HG02885 (cell line): ENCODE data around the gene CACNA1S.

Experiments
- ATAC-seq: cut with Tn5 transposase; IDR thresholded peaks from one replicate; pipeline ENCODE4 v1.9.1; 2021; ENCODE audit warnings: mild to moderate bottlenecking; ENCODE audit not compliant: unreplicated experiment, poor library complexity

CACNA1S gene

GRCh38 chr1:201112173-201112731 is at the start of gene CACNA1S:
Gene CACNA1S (minus strand): TSS chr1:201112426. CDS start chr1:201112339, 87 bp downstream.
- no peak for ATAC-seq

GRCh38 chr1:201157949-201158348 is 45.7 kb upstream of the CACNA1S start:
- no peak for ATAC-seq

DNA sequence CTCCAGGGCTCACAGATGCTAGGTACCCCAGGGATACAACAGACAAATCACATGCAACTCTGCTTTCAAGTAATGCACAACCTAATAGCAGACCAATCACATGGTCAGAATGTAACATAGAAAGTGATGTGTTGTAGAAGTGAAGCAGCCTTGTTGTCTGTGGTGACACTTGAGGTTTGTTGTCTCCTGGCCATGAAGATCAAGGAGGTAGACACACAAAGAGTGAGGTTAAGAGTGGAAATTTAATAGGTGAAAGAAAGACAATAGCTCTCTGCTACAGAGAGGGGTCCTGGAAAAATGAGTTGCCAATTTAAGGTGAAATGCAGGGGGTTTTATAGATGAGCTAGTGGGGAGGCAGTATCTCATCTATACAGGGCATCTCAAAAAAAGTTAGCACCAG is 44.6 kb upstream of the CACNA1S start:
- no peak for ATAC-seq

DNA sequence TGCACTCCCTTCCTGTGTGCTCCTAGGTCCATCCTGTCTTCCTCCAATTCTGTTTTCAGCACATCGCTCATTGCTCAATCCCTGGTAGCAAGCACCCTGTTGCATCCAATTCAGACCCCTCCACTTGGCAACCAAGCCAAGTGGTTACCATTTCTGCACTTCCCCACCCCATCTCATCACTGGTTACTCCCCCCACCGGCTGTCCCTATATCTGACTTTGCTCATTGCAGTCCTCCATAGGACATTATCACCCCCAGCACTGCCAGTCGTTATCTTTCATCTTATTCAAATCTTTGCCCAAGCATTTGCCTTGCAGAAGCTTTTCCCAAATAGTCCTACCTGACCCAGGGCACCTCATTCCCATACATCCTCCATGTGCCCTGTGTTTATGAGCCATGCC is 44.1 kb upstream of the CACNA1S start:
- ATAC-seq, result no peak

DNA sequence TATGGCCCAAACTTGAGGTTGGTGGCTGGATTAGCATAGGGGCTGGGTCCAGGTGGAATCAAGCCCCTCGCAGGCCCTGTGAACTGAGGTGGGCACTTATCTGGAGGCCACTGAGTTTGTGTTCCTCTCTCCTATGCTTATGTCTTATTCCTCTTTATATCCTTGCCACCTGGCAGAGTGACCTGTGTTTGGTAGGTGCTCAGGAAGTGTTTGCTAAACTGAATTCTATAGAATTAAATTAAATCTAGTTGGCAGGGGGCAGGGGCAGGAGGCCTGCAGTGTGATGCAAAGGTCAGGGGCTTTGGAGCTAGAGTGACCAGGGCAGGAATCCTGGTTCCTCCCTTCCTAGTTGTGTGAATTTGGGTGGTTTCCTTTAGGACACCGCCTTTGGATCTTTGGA is 43.1 kb upstream of the CACNA1S start:
- no peak for ATAC-seq

DNA sequence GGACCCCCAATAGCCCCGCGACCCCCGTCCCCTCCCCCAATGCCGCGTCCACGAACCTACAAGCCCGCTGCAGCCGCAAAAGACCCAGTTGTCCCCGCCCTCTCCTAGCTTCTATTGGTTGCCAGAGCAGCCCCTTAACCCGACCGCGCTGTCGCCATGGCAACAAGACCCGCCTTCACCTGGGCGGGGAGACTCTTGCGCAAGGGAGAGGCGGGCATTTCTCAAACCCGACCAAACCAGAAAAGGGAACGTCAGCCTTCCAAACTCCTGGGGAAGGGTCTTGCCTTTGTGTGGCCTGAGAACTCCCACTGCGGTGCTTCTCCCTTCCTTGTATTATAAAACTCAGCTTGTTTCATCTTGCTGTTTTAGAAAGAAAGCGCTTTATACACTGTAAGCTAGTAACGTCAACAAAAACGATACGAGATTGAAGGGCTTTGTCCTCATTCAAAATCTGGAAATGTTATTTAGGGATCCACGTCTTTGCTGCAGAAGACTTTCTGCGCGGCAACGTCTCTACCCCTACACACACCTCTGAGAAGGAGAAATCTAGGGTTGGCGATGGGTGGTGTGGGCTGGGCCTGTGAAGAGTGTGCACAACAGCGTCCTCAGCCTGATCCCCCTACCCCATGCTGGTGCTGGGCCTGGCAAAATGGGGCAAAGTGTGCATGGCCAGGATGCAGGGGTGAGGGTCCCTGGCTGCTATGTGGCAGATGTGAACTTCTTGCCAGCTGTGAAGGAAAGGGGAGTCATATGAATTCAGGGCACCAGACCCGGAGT is 42.4 kb upstream of the CACNA1S start, which contains the start of gene TMEM9:
Gene TMEM9 (minus strand): TSS at position 86 of the 777 bp plus-strand sequence. CDS start 551 bp downstream, outside the sequence.
- peak; percentile 98 for ATAC-seq

- ATAC-seq, result peak; percentile 76
Measured at GRCh38 chr1:201153474-201154388, 41.5 kb upstream of the CACNA1S start.

- no peak for ATAC-seq
Measured at GRCh38 chr1:201149400-201149799, 37.2 kb upstream of the CACNA1S start.

DNA sequence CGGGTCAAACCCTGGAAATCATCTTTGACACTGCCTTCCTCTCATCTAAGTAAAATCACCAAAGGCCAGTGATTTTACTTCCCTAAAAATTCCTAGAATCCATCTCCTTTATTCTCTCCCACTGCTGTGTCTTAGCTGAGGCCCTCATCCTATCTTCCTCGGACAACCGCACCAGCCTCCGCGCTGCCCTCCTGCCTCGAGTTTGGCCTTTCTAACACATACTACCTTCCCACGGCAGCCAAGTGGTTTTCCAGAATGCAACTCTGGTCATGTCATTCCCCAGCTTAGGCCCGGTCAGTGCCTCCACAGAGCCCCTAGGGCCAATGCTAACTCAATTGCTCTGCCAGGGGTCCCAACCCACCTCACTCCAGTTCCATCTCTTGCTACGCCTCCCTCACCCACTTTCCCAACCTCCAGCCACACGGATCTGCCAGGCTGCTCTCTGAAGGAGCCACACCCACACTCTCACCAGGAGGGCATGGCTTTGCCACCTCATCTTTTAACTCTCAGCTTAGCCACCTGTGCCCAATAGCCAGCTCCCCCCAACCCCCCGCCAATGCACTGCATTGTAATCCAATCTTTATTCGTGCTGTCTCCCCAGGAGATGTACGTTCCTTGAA is 35.3 kb upstream of the CACNA1S start:
- no peak for ATAC-seq

GRCh38 chr1:201146626-201147390 is 34.6 kb upstream of the CACNA1S start:
- ATAC-seq, result no peak

GRCh38 chr1:201145816-201146215 is 33.6 kb upstream of the CACNA1S start:
- no peak for ATAC-seq

DNA sequence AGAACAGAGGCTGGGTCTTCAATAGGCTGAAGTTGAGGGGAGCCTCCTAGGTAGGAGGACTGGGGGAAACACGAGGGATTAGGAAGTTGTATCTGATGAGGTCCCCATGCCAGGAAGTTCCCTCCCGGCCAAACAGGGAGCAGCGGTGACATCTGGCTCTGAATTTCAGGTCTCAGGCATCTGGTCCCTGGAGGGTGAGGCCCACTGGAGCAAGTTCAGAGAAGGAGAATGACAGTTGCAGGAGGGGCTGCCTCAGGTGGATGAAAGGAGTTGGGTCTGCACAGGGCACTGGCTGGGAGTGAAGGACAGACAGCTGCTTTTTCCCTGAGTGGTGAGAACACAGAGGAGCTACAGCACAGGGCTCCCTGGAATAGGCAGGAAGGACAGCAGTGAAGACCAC is 32.9 kb upstream of the CACNA1S start:
- no peak for ATAC-seq

DNA sequence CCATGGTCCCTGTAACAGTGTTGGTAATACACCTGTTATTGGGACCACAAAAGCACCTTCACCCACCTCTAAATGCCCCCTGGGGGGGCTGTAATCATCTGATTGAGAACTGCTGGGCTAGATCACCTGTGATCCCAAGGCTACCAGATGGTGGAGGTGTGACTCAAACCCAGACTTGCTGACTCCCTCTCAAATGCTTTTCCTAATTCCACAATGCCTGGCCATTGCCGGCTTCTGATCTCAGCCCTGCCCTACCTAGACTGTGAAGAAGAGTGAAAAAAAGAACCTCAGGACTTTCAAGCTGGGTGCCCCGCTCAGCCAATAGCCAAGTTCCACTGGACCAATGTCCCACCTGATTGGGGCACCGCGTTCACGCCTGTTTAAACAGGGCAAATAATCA is 32.5 kb upstream of the CACNA1S start:
- no peak for ATAC-seq

DNA sequence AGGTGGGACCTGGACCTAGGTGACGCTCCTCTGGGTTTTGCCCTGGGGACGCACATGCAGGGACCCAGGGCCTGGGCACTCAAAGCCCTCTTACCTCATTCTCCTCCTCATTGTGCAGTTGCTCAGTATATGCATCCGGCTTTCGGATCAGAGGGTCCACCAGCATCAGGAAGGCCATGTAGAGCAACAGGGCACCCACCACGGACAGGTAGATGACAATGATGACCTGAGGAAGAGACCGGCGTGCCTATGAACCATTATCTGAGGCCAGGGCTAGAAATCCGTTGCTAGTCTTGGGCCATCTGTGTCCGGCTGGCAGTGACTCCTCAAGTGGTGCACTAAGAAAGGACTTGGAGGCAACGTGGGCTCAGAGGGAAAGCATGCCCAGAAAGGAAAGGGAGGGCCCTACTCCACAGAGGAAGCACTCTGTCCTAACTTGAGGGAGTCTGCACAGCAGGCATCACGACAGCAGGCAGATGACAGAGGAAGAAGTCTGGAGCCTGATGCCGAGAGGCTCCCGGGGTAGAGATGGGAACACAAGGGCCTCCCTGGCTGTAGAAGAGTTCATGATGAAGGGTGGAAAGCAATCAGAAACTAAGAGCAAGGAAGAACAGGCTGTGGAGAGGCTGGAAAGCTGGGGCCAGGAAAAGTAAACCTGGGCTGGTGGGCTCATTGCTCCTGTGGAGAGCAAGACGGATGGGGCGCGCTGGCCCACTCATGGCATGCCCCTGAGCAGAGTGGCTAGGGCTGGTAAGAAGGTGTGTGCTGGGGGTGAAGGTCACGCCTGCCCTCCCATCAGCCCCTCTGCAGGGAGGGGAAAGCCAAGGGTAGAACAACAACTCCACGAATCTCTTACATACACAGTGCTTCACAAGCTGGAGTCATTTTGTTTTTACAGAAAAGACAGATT is 31.8 kb upstream of the CACNA1S start:
- no peak for ATAC-seq

DNA sequence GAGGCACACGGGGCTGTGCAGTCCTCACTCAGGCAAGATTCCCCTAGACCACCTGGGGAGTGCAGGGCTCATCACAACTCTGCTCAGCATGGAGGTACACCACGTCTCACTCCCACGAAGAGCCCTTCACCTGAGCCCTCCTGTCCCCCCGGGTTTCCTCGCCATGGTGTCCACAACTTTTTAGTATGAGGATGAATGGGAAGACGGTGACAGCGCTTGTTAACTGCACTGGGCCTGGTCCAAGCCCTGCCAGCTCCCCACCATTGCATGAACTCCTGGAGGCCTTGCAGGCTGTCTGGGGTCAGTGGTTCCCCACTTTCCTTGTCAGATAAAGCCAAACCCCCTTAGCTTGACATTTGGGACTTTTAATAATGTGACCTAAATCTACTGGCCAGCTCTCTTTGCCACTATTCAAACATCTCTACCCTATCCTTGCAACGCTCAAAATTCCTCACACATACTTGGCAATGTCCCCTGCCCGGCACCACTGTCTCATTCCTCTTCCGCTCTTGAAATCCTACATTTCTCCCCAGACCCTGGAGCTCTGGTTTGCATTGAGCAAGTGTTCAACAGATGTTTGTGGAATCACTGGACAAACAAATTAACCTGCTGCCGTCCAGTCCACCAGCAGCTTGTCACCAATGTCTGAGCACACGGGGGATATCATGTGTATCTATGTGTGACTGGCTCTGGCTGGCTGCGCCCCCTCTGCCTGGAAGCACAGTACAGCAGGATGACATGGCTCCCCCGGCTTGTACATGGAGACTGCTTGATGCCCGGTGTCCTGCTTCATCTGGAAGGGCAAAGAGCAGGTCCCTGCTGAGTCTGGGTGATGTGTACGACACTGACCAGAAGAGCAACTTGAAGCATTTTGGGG is 30.9 kb upstream of the CACNA1S start:
- no peak for ATAC-seq

DNA sequence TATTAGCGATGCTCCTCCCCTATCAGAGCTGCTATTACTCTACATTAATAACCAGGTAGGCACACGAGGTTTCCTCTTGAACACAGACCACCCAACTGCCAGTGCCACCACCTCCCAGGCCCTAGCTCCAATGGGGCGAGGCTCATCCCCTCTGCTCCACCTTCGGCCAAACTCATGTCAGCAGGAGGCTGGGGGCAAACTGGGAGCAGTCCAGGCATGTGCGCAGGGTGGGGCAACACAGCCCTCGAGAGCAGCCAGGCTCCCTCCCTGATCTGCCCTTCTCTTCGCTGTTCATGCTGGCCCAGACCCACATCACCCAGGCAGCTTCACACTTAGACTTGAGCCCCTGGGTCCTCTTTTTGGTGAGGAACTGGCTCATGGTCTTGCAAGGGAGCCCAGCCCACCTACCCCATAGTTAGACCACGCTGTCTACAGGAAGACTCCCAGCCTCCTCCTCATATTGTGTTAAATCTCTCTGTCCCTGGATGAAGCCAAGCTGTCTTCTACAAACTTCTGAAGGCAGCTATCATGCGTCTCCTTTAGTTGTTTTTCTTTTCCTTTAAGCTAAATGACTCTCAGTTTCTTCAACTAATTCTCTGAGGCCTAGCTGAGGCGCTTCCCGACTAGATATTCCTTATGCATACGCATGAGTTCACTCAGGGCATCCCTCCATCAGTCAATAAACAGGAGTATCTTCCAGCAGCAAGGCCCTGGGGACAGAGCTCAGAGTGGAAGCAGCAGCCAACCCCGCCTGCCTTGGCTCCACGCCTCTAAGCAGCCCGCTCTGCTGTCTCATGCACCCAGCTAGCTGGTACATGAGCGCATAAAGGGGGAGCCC is 30.0 kb upstream of the CACNA1S start:
- ATAC-seq, result no peak

DNA sequence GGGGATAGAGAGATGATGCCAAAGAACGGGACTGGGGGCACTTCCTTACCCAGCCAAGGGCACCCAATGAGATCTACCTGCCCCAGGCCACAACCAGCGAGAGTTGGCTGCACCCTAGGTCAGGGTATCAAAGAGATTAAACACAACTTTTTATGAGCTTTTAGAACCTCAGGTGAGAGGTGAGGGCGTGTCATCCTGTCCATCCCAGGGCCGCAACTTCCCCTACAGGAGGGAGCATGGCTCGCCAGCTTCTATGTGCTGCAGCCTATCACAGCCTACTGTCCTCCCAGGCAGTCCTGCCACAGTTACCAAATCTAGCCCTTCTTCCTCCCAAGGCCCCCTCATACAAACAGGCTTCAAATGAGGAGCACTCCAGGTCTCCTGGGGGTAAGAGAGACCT is 29.2 kb upstream of the CACNA1S start:
- ATAC-seq, result no peak
